HG03159 (cell line): Measurements from ENCODE around the gene BSND.
A peak's percentile ranks its signal among the peaks of the same experiment; 100 is the strongest.

Source experiments
- ATAC-seq: cut with Tn5 transposase; IDR thresholded peaks from one replicate; pipeline ENCODE4 v1.9.1; 2021; ENCODE audit warnings: mild to moderate bottlenecking, moderate library complexity; ENCODE audit not compliant: unreplicated experiment

The BSND gene

GRCh38 chr1:54990916-54991315 is 7.8 kb upstream of the BSND start:
- no peak for ATAC-seq

DNA sequence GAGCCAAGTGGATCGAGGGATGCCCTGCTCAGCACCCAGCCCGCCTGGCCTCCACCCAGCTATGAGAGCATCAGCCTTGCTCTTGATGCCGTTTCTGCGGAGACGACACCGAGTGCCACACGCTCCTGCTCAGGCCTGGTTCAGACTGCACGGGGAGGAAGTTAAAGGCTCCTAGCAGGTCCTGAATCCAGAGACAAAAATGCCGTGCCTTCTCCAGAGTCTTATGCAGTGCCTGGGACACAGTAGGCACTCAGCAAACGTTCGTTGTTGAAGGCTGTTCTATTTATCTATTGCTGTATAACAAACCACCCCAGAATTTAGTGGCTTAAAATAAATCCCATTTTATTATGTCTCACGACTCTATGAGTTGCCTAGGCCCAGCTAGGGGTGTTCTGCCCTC is 6.8 kb upstream of the BSND start:
- ATAC-seq: no peak

- ATAC-seq: no peak
Observed at GRCh38 chr1:54993140-54993539, 5.6 kb upstream of the BSND start.

DNA sequence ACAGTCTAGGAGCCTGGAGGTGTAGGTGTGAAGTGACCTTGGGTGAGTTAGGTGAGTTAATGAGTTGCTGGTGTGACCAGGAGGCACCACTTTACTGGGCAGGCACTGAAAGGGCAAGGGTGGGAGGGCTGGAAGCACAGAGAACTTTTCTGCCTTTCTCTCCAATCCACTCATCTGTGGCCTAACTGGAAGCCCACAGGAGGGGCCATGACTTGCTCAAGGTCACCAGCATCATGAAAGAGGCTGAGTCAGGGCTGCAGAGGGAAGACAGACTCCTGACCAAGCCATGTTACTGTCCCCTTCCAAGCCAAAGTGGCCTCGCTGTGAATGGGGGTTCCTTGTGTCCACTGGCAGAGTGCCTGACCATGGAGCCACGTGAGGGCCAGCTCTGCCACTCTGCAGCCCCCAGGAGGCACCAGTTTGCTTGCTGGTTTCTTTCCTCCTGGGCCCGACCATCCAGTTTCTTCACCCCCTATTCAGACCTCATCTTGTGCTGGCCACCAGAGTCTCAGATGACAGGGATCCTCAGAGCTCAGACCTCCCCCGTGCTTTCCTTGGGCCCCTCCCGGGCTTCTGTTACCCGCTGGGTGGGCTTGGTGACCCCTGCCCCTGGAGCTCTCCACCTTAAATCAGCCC is 4.3 kb upstream of the BSND start:
- ATAC-seq: no peak

- ATAC-seq: no peak
Observed at GRCh38 chr1:54995013-54995760, 3.5 kb upstream of the BSND start.

DNA sequence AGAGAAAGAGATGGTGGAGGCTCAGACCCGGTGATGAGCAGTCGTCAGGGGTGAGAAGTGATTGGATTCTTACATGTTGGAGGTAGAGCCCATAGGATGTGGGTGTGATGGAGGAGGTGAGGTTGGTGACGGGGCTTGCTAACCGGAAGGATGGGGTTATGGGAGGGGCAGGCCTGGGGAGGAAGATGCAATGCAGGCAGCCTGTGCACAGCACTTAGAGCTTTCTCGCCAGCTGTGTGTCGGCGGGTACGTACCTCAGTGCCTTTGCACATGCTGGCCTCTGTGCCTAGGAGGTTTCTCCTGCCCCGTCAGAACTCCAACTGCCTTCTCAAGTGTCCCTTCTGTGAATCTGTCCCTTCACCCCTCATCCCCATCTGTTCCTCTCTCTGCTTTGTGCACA is 2.9 kb upstream of the BSND start:
- ATAC-seq: no peak

GRCh38 chr1:54996359-54996868 is 2.3 kb upstream of the BSND start:
- peak; percentile 79 for ATAC-seq

DNA sequence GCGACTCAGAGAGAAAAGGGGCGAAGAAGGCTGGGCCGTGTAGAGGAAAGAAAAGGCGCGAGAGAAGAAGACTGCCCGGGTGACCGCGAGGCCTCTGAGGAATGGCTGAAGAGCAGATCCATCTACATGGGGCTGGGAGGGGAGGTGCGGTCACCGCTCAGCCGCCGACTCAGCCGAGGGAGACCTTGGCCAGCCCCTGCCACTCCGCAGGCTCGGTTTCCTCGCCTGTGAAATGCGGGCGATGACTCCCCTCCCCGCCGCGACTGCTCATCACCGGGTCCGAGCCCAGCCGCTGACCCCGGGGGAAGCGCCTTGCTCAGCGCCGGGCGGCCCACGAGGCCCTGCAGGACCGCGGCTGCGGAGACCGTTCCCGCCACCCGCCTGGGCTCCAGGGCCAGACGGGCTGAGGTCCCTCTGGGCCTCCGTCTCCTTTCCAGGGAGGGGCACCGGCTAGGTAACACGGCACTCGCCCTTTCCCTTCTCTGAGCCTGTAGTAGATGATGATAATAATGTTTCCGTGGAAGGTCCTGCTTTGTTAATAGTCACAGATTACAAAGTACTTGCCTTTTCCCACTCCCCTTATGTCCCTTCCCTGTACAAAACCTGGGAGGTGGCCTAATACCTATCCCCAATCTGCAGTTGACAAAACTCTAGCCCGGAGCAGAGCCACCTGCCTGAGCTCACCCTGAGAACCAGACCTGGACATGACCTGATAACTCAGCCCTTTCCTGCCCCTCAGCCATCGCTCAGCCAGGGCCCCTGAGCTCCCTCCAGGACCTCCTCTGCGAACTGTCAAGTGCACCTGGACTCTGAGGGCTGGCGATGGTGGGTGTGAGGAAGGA is 1.6 kb upstream of the BSND start:
- no peak for ATAC-seq

DNA sequence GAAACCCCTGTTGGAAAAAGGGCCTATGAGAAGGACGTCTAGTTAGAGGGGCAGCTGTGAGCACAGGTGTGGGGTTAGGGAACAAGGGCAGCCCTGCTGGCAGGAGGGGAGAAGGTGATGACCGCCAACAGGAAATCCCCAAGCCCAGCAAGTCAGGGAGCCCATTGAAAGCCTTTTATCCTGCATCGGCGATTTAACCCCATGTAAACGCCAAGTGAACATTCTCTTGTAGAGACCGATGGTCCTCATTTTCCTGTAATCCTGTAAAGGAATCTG is 1.1 kb upstream of the BSND start:
- no peak for ATAC-seq

GRCh38 chr1:54998100-54998499 is 633 bp upstream of the BSND start:
- no peak for ATAC-seq

GRCh38 chr1:55000110-55001085 is 1.7 kb downstream of the BSND start:
- ATAC-seq: no peak

DNA sequence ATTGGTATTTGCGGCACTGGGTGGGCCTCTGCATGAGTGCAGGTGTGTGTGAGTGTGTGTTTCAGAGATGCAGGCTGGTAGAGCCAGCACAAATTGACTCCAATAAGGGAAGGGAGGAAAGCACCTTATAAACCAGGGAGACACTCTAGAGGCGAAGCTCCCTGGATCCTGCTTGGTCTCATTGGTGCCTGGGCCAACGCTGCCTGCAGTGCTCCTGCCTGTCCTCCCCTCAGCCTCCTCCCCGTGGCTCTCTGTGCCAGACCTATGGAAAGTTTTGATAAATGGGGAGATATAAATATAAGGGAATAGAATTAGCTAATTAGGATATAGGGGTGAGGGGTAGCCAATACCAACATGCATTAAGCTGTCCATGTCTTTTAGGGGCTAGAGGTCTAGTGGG is 2.6 kb downstream of the BSND start:
- ATAC-seq: no peak

DNA sequence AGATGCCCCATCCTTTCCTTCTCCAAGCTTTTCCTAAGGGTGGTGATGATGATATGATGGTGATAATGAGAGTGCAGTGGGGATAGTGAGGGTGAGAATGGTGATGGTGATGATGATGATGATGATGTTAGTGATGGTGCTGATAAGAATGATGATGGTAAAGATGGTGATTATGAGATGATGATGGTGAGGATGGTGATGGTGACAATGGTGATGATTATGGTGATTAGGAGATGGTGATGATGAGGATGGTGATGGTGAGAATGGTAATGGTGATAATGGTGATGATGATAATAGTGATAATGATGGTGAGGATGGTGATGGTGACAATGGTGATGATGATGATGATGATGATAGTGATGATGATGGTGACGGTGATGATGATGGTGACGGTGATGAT is 4.0 kb downstream of the BSND start:
- no peak for ATAC-seq

- no peak for ATAC-seq
Observed at GRCh38 chr1:55005351-55006140, 6.8 kb downstream of the BSND start.

DNA sequence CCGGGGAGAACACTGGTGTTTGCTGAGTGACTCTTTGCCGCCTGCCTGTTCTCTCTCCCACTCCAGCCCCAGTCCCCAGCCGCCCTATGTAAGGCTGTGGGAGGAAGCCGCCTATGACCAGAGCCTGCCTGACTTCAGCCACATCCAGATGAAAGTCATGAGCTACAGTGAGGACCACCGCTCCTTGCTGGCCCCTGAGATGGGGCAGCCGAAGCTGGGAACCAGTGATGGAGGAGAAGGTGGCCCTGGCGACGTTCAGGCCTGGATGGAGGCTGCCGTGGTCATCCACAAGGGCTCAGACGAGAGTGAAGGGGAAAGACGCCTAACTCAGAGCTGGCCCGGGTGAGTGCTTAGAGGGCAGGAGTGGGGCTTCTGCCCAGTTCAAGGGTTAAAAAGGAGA is 8.2 kb downstream of the BSND start:
- no peak for ATAC-seq

GRCh38 chr1:55007625-55008024 is 8.9 kb downstream of the BSND start:
- no peak for ATAC-seq

DNA sequence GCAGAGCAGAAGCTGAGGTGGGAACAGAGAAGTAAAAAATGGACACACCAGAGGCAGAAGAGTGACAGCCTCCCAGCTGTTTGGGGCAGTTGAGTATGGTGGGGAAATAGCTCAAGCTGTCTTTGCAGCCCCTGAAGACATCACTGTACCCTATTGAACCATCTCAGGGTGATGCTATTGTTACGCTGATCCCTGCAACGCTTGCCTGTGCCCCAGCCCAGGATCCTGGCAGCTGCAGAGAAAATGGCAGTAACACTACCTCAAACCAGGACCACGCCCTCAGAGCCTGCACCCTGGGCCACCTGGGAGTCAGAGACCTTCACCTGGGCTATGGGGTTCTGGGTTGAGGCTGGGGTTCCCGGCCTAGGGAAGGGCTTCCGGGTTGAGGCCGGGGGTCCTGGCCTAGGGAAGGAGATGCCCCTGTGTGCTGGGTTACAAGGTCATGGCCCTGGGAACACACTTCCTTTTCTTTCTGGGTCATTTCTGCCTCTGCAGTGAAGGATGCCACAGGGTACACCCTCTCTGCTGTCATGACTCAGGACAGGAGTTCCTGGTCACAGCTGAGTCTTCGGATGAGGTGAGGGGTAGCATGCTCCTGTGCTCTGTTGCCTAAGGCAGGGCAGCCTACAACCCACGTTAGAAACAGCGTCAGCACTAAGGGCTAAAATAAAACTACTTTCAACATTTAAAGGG is 11.6 kb downstream of the BSND start:
- no peak for ATAC-seq

DNA sequence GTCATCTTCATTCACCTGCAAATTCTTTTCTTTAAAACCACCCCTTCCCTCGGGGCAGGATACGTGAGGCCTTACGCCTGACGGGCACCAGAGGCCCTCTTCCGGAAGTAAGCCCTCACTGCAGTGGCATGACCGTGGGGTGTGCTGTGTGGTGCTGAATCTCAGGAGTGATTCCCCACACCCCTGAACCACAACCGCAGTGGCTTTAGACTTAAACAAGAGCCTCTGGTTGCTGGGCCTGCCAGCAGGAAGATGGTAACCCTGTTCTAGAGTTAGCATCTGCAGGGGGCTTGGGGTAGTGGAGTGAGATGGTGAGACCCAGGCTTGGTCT is 12.1 kb downstream of the BSND start:
- ATAC-seq: no peak

DNA sequence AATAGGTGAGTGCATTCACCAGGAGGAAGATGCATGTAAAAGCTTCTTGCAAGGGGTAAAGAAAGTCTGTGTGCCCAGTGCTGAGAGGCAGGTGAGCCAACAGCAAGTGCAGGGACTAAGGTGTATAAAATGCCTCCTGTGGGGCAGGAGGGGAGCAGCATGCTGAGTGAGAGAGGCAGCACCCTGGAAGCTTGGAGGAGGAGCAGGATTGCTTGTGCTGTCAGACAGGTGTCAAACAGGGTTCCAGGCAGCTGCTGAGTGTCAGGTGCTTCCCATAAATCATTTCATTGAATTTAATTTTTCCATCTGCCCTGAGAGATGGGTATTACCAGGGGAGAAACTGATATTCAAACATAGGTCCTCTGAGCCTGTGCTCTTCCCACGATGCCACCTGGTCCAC is 13.9 kb downstream of the BSND start:
- ATAC-seq: no peak

GRCh38 chr1:55015123-55015522 is 16.4 kb downstream of the BSND start:
- ATAC-seq: no peak
